B cell (primary cell): ENCODE data around the gene EIF3K.

Experiments used
- EZH2 ChIP-seq: IDR thresholded peaks from 2 replicates; pipeline ENCODE4 v1.6.1; 2012; ENCODE audit warnings: borderline replicate concordance, low read depth, mild to moderate bottlenecking, moderate library complexity, low read length; ENCODE audit not compliant: insufficient read depth, poor library complexity, severe bottlenecking
- TF ChIP-seq, protein P1 (sequence below): fragments of 200-600 bp; IDR thresholded peaks from one replicate; pipeline ENCODE4 v1.8.0; 2022; ENCODE audit warnings: antibody characterized with exemption, mild to moderate bottlenecking

DNA sequence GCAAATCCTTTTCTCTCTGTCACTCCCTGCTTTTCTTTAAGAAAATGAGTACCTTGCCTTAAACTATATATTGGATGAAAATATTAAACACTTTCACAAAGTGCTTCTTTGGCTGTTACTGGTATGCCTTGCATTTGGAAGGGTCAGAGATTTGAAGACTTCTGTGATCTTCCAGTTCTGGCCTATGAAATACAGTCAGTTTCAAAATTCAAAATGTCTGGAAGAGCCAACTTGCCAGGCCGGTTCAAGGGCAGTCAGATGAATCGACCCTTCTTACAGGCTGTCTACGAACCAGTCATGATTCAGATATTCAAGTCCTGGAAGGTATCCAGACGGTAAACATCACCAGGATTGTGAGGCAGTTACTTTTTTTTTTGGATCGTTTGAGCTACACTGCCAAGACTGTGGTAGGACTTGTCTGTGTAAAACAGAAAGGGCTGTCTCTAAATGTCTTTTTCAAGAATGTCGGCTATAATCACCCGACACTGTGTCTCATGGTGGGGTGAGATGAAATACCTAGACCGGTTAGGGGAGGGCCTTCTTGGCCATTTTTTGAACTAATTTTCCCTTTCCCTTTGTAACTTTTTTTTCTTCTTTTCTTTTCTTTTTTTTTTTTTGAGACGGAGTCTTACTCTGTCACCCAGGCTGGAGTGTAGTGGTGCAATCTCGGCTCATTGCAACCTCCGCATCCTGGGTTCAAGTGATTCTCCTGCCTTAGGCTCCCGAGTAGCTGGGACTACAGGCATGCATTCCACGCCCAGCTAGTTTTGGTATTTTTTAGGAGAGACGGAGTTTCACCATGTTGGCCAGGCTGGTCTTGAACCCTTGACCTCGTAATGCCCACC, 39.7 kb downstream of the EIF3K start:
- TF ChIP-seq EZH2: no peak
- TF ChIP-seq, protein P1, sequence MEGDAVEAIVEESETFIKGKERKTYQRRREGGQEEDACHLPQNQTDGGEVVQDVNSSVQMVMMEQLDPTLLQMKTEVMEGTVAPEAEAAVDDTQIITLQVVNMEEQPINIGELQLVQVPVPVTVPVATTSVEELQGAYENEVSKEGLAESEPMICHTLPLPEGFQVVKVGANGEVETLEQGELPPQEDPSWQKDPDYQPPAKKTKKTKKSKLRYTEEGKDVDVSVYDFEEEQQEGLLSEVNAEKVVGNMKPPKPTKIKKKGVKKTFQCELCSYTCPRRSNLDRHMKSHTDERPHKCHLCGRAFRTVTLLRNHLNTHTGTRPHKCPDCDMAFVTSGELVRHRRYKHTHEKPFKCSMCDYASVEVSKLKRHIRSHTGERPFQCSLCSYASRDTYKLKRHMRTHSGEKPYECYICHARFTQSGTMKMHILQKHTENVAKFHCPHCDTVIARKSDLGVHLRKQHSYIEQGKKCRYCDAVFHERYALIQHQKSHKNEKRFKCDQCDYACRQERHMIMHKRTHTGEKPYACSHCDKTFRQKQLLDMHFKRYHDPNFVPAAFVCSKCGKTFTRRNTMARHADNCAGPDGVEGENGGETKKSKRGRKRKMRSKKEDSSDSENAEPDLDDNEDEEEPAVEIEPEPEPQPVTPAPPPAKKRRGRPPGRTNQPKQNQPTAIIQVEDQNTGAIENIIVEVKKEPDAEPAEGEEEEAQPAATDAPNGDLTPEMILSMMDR: no peak
